Breast epithelium (tissue), 3 donors: ENCODE measurements around the gene ZDHHC12.

Experiments used
- POLR2A ChIP-seq: fragments of 450-650 bp; IDR thresholded peaks from one replicate; pipeline ENCODE4 v1.6.1; 2016; ENCODE audit warnings: antibody characterized with exemption, mild to moderate bottlenecking, moderate library complexity
- POLR2AphosphoS5 ChIP-seq, 3 donors: sonication (generic); formaldehyde crosslinking; IDR thresholded peaks; one replicate each; pipeline ENCODE4 v1.6.1; 2017; ENCODE audit warnings: antibody characterized with exemption in 3 of 3
- TF ChIP-seq, protein P1 (sequence below), 3 donors: fragments of 450-650 bp; IDR thresholded peaks; one replicate each; pipeline ENCODE4 v1.5.1; 2016 to 2017; ENCODE audit warnings: antibody characterized with exemption in 3 of 3, mild to moderate bottlenecking in 3 of 3, moderate library complexity in 3 of 3

- TF ChIP-seq, protein P1, sequence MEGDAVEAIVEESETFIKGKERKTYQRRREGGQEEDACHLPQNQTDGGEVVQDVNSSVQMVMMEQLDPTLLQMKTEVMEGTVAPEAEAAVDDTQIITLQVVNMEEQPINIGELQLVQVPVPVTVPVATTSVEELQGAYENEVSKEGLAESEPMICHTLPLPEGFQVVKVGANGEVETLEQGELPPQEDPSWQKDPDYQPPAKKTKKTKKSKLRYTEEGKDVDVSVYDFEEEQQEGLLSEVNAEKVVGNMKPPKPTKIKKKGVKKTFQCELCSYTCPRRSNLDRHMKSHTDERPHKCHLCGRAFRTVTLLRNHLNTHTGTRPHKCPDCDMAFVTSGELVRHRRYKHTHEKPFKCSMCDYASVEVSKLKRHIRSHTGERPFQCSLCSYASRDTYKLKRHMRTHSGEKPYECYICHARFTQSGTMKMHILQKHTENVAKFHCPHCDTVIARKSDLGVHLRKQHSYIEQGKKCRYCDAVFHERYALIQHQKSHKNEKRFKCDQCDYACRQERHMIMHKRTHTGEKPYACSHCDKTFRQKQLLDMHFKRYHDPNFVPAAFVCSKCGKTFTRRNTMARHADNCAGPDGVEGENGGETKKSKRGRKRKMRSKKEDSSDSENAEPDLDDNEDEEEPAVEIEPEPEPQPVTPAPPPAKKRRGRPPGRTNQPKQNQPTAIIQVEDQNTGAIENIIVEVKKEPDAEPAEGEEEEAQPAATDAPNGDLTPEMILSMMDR (IDR thresholded peaks at IDR 0.05) = no peak
- no peak for TF ChIP-seq POLR2A
- TF ChIP-seq POLR2AphosphoS5 (IDR thresholded peaks at IDR 0.05) = no peak
These were observed 19.6 kb downstream of the ZDHHC12 start for GRCh38 chr9:128704356-128704670.
